Activated CD8-positive, alpha-beta T cell treated with anti-CD3 and anti-CD28 coated beads for 36 hours (primary cell): Measurements from ENCODE around the gene ITPKB. TPM values are rescaled to one million over a fixed set of nuclear protein-coding genes. Genes with fewer than 3 reads are reported as not detected.

Experiments used
- ATAC-seq: fragments of 200-7000 bp; cut with Tn5 transposase; one replicate; pipeline ENCODE4 v1.10.0; 2021; ENCODE audit warnings: mild to moderate bottlenecking, moderate library complexity
- CTCF ChIA-PET: fragments of 350-600 bp; sonication (Branson Sonifier 250); formaldehyde crosslinking; loops from one replicate; lab custom pipeline; 2021; ENCODE audit warnings: antibody characterized with exemption; lab: Charles Lee
- POLR2A ChIA-PET: fragments of 350-600 bp; sonication (Branson Sonifier 250); formaldehyde crosslinking; loops from one replicate; lab custom pipeline; 2021; ENCODE audit warnings: antibody characterized with exemption; lab: Charles Lee
- DNase-seq: peaks from one replicate; pipeline ENCODE4 v3.0.0-alpha.2; 2020
- H3K27ac Mint-ChIP-seq: one replicate; pipeline ENCODE4 v1.8.0; 2021; ENCODE audit warnings: mild to moderate bottlenecking, mixed read lengths
- H3K27me3 Mint-ChIP-seq: one replicate; pipeline ENCODE4 v1.8.0; 2021; ENCODE audit warnings: mixed read lengths
- H3K36me3 Mint-ChIP-seq: one replicate; pipeline ENCODE4 v1.8.0; 2021; ENCODE audit warnings: low read depth, mixed read lengths
- H3K4me1 Mint-ChIP-seq: one replicate; pipeline ENCODE4 v1.8.0; 2021; ENCODE audit warnings: low read depth, mixed read lengths
- H3K4me3 Mint-ChIP-seq: one replicate; pipeline ENCODE4 v1.8.0; 2021; ENCODE audit warnings: mild to moderate bottlenecking, moderate library complexity, mixed read lengths
- H3K9me3 Mint-ChIP-seq: one replicate; pipeline ENCODE4 v1.8.0; 2021; ENCODE audit warnings: mixed read lengths
- intact Hi-C: fragments of 100-400 bp; cut with micrococcal nuclease; formaldehyde crosslinking; loops from one replicate; pipeline ENCODE4 v1.10.0; 2022
- total RNA-seq, 2 experiments: library from RNA; stranded (reverse); gene quantifications; one replicate each; pipeline ENCODE4 v1.2.3, GENCODE V29; 2021
- TF ChIP-seq, protein P1 (sequence below): fragments of 200-600 bp; IDR thresholded peaks from one replicate; pipeline ENCODE4 v1.8.0; 2022; ENCODE audit warnings: antibody characterized with exemption, mild to moderate bottlenecking

The ITPKB gene
- total RNA-seq, 2 experiments from 2014 or later = 40.8 to 42.6 TPM

DNA sequence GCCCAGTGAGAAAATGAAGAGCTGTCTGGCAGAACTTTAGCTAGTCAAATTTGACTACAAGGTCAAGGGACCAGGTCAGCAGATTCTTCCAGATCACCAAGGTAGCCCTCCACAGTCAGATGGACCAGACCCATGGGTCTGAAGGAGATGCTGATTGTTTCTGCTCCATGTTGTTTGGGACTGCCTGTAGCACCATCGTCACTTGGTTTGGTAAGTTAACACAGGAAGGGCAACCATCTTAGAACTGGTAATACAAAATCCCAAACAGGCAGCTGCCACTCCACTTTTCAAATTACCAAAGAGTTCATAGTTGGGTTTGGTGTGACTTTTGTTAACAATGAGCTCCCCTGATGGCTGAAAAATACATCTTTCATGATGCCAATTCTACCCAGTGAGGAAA is 9.0 kb downstream of the ITPKB start:
- Mint-ChIP-seq H3K9me3 (no peaks in the 10 kb centered on the region), H3K27ac (peak overlapping the region; percentile 95), H3K36me3 (peaks cover 81% of the 10 kb centered on the region), H3K4me1 (peaks cover 76% of the 10 kb centered on the region), H3K27me3 (no peaks in the 10 kb centered on the region), H3K4me3 (peak overlapping the region; percentile 92)
- CTCF ChIA-PET = interaction anchor here (1.0 to 3.0 kb wide), 5 partner anchors 11 to 104 kb away, joined by 3 to 18 read pairs (median 9); no protein-coding TSS in a partner anchor
- no peak for ATAC-seq
- TF ChIP-seq, protein P1, sequence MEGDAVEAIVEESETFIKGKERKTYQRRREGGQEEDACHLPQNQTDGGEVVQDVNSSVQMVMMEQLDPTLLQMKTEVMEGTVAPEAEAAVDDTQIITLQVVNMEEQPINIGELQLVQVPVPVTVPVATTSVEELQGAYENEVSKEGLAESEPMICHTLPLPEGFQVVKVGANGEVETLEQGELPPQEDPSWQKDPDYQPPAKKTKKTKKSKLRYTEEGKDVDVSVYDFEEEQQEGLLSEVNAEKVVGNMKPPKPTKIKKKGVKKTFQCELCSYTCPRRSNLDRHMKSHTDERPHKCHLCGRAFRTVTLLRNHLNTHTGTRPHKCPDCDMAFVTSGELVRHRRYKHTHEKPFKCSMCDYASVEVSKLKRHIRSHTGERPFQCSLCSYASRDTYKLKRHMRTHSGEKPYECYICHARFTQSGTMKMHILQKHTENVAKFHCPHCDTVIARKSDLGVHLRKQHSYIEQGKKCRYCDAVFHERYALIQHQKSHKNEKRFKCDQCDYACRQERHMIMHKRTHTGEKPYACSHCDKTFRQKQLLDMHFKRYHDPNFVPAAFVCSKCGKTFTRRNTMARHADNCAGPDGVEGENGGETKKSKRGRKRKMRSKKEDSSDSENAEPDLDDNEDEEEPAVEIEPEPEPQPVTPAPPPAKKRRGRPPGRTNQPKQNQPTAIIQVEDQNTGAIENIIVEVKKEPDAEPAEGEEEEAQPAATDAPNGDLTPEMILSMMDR = no peak
- intact Hi-C loops = loop anchor here (5.0 kb wide), 1 partner anchor 67 kb away; no protein-coding TSS in a partner anchor
- POLR2A ChIA-PET = interaction anchor here (0.8 to 9.4 kb wide), 7 partner anchors 16 to 86 kb away, joined by 3 to 71 read pairs (median 3); no protein-coding TSS in a partner anchor
- DNase-seq = no peak

DNA sequence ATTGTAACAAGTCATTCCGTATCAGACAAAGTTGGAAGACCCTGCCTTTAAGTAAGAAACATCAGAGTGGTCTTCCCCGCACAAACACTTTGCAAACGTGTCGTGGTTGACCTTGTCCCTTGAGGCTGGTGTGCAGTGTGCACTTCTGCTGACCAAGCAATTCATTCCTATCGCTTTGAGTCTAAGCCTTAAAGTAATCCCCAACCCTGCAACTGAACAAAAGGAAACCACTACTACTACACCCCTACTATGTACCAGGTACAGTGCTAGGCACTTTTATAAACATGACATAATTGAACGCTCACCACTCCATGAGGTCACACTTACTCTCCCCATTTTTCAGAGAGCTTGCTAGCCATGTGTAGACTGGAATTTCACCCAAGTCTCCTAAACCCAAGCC is 10.6 kb downstream of the ITPKB start:
- ChIA-PET CTCF (interaction anchor here (1.7 kb wide), 1 partner anchor 24 kb away, joined by 5 read pairs; no protein-coding TSS in a partner anchor), POLR2A (interaction anchor here (0.9 to 1.2 kb wide), 3 partner anchors 26 to 95 kb away, joined by 3 read pairs; no protein-coding TSS in a partner anchor)
- Mint-ChIP-seq H3K4me1 (peaks cover 83% of the 10 kb centered on the region), H3K4me3 (peak overlapping the region; percentile 92), H3K9me3 (no peaks in the 10 kb centered on the region), H3K27ac (peak overlapping the region; percentile 95), H3K36me3 (peaks cover 74% of the 10 kb centered on the region), H3K27me3 (no peaks in the 10 kb centered on the region)
- ATAC-seq (peak; percentile 8), DNase-seq (no peak)
- intact Hi-C loops = no loop called here
- TF ChIP-seq, protein P1 = no peak

DNA sequence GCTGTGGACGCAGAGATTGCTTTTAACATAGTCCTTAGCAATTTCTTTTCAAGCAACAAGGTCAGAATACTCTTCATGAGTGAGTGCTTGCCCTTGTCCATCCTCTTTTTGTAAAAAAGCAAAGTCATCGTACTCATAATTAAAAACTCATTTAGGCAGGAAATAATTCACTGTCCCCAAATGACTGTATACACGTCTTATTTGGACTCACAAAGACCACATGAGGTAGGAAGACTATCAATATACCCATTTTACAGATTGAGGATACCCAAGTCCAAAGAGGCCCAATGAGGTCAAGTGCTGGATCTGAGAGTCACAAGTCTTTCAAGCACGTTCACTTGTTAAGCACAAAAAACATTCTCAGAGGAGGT is 13.2 kb downstream of the ITPKB start:
- TF ChIP-seq, protein P1 = no peak
- peaks cover 71% of the 10 kb centered on the region for H3K36me3 Mint-ChIP-seq

DNA sequence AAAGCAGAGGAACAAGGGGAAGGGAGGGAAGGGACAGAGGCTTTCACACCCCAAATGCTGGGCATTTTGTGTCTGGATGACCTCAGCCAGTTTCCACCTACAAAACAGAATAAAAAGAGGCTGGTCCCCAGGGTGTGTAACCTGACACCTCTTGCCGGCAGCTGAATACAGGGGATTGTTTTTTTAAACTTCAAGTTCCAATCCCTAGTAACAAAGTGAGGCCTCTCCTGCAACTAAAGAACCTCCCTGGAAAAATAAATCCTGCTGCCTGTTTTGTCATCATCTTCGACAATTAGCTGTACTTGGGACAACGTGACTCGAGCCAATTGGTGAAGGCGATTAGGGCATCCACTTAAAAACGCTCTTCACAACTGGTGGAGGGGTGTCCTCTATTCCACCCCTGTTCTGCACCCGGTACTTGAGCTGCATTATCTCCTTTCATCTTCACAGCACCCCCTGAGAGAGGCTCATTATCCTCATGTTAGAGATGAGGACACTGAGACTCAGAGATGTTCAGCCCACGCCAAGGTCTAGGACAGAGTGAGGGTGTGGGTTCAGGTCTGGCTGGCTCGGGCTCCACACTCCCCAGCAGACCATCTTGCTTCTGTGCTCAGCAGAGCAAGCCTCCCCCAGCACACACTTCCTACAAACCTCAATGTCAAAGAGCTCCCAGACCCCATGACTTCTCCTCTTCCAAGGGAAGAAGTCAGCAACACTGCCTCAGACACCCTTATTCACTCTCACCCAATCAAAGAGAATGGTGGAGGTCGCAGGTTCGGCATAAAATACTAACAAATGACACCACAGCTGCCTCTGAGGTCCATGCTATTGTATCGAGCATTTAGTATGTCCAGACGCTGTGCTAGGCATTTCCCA is 15.2 kb downstream of the ITPKB start:
- Mint-ChIP-seq H3K4me1 (peaks cover 91% of the 10 kb centered on the region), H3K27me3 (no peaks in the 10 kb centered on the region), H3K36me3 (peaks cover 69% of the 10 kb centered on the region), H3K4me3 (peak overlapping the region; percentile 92), H3K27ac (peak overlapping the region; percentile 95), H3K9me3 (no peaks in the 10 kb centered on the region)
- intact Hi-C loops = no loop called here
- ATAC-seq (peak; percentile 31), DNase-seq (peak; percentile 59)
- CTCF ChIA-PET = interaction anchor here (0.7 to 3.0 kb wide), 4 partner anchors 16 to 98 kb away, joined by 3 to 12 read pairs (median 8); no protein-coding TSS in a partner anchor
- POLR2A ChIA-PET = interaction anchor here (0.9 to 2.3 kb wide), 3 partner anchors 30 to 62 kb away, joined by 3 to 10 read pairs (median 6); no protein-coding TSS in a partner anchor
- TF ChIP-seq, protein P1 = no peak

More for the DNA sequence above, 13.2 kb downstream of the ITPKB start:
- DNase-seq (no peak), ATAC-seq (no peak)
- Mint-ChIP-seq H3K4me1 (peaks cover 88% of the 10 kb centered on the region), H3K27ac (peak overlapping the region; percentile 95), H3K4me3 (peak overlapping the region; percentile 92), H3K27me3 (no peaks in the 10 kb centered on the region), H3K9me3 (no peaks in the 10 kb centered on the region)
- intact Hi-C loops = no loop called here
- ChIA-PET POLR2A (interaction anchor here (0.6 kb wide), 1 partner anchor 27 kb away, joined by 5 read pairs; no protein-coding TSS in a partner anchor), CTCF (no interaction called here)
